WTC11 (cell line): Measurements from ENCODE around the gene LRTM2. TPM values are rescaled to one million over a fixed set of nuclear protein-coding genes. Genes with fewer than 3 reads are reported as not detected.

Source experiments
- ATAC-seq: fragments of 200-7000 bp; cut with Tn5 transposase; 2 replicates; pipeline ENCODE4 v1.10.0; 2021; ENCODE audit warnings: mild to moderate bottlenecking, moderate library complexity
- CTCF ChIA-PET: fragments of 300-600 bp; sonication (Branson Sonifier 250); formaldehyde crosslinking; loops from one replicate; lab custom pipeline; 2021; ENCODE audit warnings: antibody characterized with exemption; lab: Charles Lee
- POLR2A ChIA-PET: fragments of 350-600 bp; sonication (Branson Sonifier 250); formaldehyde crosslinking; loops from one replicate; lab custom pipeline; 2021; ENCODE audit warnings: antibody characterized with exemption; lab: Charles Lee
- DNase-seq: peaks from one replicate; pipeline ENCODE4 v3.0.0; 2021; ENCODE audit warnings: low spot score
- H3K27ac Mint-ChIP-seq: 2 replicates; pipeline ENCODE4 v1.8.0; 2021; ENCODE audit warnings: mixed read lengths
- H3K27me3 Mint-ChIP-seq: 2 replicates; pipeline ENCODE4 v1.8.0; 2021; ENCODE audit warnings: low read depth, mild to moderate bottlenecking, moderate library complexity, mixed read lengths
- H3K36me3 Mint-ChIP-seq: 2 replicates; pipeline ENCODE4 v1.8.0; 2021; ENCODE audit warnings: mixed read lengths
- H3K4me1 Mint-ChIP-seq: 2 replicates; pipeline ENCODE4 v1.8.0; 2022; ENCODE audit warnings: mixed read lengths
- H3K4me3 Mint-ChIP-seq: 2 replicates; pipeline ENCODE4 v1.8.0; 2021; ENCODE audit warnings: mild to moderate bottlenecking, moderate library complexity, mixed read lengths
- H3K9me3 Mint-ChIP-seq: 2 replicates; pipeline ENCODE4 v1.8.0; 2021; ENCODE audit warnings: mixed read lengths
- ATF6 ChIP-seq: sonication (generic); formaldehyde crosslinking; IDR thresholded peaks from 2 replicates; pipeline ENCODE4 v1.8.1; 2023; ENCODE audit warnings: mild to moderate bottlenecking, missing genetic modification reagents
- CDX4 ChIP-seq: fragments of 250-450 bp; sonication (Bioruptor Pico); IDR thresholded peaks from 2 replicates; pipeline ENCODE4 v1.9.0; 2021; ENCODE audit warnings: moderate library complexity, mild to moderate bottlenecking, inconsistent platforms, borderline replicate concordance
- EMX1 ChIP-seq: fragments of 250-450 bp; sonication (Bioruptor Pico); IDR thresholded peaks from 2 replicates; pipeline ENCODE4 v1.8.0; 2021; ENCODE audit warnings: mild to moderate bottlenecking
- ESRRA ChIP-seq: sonication (generic); formaldehyde crosslinking; IDR thresholded peaks from 2 replicates; pipeline ENCODE4 v1.8.1; 2022; ENCODE audit warnings: mild to moderate bottlenecking, missing genetic modification reagents, borderline replicate concordance
- FOXK1 ChIP-seq: sonication (generic); formaldehyde crosslinking; IDR thresholded peaks from 2 replicates; pipeline ENCODE4 v1.8.0; 2022; ENCODE audit warnings: mild to moderate bottlenecking, moderate library complexity, missing genetic modification reagents
- JUN ChIP-seq: sonication (generic); formaldehyde crosslinking; IDR thresholded peaks from 2 replicates; pipeline ENCODE4 v1.8.0; 2023; ENCODE audit warnings: mild to moderate bottlenecking, missing genetic modification reagents
- MYBL2 ChIP-seq: sonication (generic); formaldehyde crosslinking; IDR thresholded peaks from 2 replicates; pipeline ENCODE4 v1.8.1; 2023; ENCODE audit warnings: mild to moderate bottlenecking, moderate library complexity, missing genetic modification reagents
- NR1H2 ChIP-seq: sonication (generic); formaldehyde crosslinking; IDR thresholded peaks from 2 replicates; pipeline ENCODE4 v1.9.0; 2021; ENCODE audit warnings: mild to moderate bottlenecking, moderate library complexity, missing genetic modification reagents
- SMAD4 ChIP-seq: sonication (generic); formaldehyde crosslinking; IDR thresholded peaks from 2 replicates; pipeline ENCODE4 v1.8.0; 2022; ENCODE audit warnings: mild to moderate bottlenecking, missing genetic modification reagents
- SOX15 ChIP-seq: fragments of 250-450 bp; sonication (Bioruptor Pico); IDR thresholded peaks from 2 replicates; pipeline ENCODE4 v1.9.0; 2021; ENCODE audit warnings: mild to moderate bottlenecking
- SP1 ChIP-seq: sonication (generic); formaldehyde crosslinking; conservative IDR thresholded peaks from 2 replicates; pipeline ENCODE4 v1.8.1; 2022; ENCODE audit warnings: missing genetic modification reagents
- TCF7 ChIP-seq: sonication (generic); formaldehyde crosslinking; IDR thresholded peaks from 2 replicates; pipeline ENCODE4 v1.8.0; 2022; ENCODE audit warnings: mild to moderate bottlenecking, low read depth, missing genetic modification reagents, moderate library complexity
- ZNF232 ChIP-seq: sonication (generic); formaldehyde crosslinking; IDR thresholded peaks from 2 replicates; pipeline ENCODE4 v1.8.0; 2022; ENCODE audit warnings: mild to moderate bottlenecking, missing genetic modification reagents
- ZNF396 ChIP-seq: fragments of 250-450 bp; sonication (Bioruptor Pico); IDR thresholded peaks from 2 replicates; pipeline ENCODE4 v1.8.0; 2021; ENCODE audit warnings: mild to moderate bottlenecking, moderate library complexity, borderline replicate concordance
- ZNF512 ChIP-seq: sonication (generic); formaldehyde crosslinking; IDR thresholded peaks from 2 replicates; pipeline ENCODE4 v1.8.1; 2022; ENCODE audit warnings: missing genetic modification reagents, borderline replicate concordance
- total RNA-seq: library from RNA; stranded (reverse); gene quantifications from 3 replicates; pipeline ENCODE4 v1.2.3, GENCODE V29; 2021
- TF ChIP-seq, protein P1 (sequence below): fragments of 250-450 bp; sonication (Bioruptor Pico); IDR thresholded peaks from 2 replicates; pipeline ENCODE4 v1.9.0; 2021; ENCODE audit warnings: mild to moderate bottlenecking, borderline replicate concordance
- TF ChIP-seq, protein P2 (sequence below): fragments of 200-600 bp; IDR thresholded peaks from 2 replicates; pipeline ENCODE4 v1.8.0; 2022; ENCODE audit warnings: antibody characterized with exemption
- TF ChIP-seq, protein P3 (sequence below): sonication (generic); formaldehyde crosslinking; IDR thresholded peaks from 2 replicates; pipeline ENCODE4 v1.8.1; 2023; ENCODE audit warnings: mild to moderate bottlenecking, missing genetic modification reagents

Gene LRTM2
- total RNA-seq, 1 experiment from 2014 or later: 0.66 TPM

- DNase-seq: no peak
Measured at GRCh38 chr12:1853716-1854115, 33.4 kb downstream of the LRTM2 start.

GRCh38 chr12:1855241-1855640 is 34.9 kb downstream of the LRTM2 start:
- peaks cover 17% of the 10 kb centered on the region for H3K36me3 Mint-ChIP-seq
- peaks cover 5% of the 10 kb centered on the region for H3K27me3 Mint-ChIP-seq
- CTCF ChIA-PET: no interaction called here
- H3K4me3 Mint-ChIP-seq: no peak overlapping the region
- H3K27ac Mint-ChIP-seq: no peak overlapping the region
- H3K4me1 Mint-ChIP-seq: no peaks in the 10 kb centered on the region
- POLR2A ChIA-PET: no interaction called here
- ATAC-seq (no peak), DNase-seq (no peak)
- H3K9me3 Mint-ChIP-seq: peaks cover 38% of the 10 kb centered on the region
- TF ChIP-seq, protein P1, sequence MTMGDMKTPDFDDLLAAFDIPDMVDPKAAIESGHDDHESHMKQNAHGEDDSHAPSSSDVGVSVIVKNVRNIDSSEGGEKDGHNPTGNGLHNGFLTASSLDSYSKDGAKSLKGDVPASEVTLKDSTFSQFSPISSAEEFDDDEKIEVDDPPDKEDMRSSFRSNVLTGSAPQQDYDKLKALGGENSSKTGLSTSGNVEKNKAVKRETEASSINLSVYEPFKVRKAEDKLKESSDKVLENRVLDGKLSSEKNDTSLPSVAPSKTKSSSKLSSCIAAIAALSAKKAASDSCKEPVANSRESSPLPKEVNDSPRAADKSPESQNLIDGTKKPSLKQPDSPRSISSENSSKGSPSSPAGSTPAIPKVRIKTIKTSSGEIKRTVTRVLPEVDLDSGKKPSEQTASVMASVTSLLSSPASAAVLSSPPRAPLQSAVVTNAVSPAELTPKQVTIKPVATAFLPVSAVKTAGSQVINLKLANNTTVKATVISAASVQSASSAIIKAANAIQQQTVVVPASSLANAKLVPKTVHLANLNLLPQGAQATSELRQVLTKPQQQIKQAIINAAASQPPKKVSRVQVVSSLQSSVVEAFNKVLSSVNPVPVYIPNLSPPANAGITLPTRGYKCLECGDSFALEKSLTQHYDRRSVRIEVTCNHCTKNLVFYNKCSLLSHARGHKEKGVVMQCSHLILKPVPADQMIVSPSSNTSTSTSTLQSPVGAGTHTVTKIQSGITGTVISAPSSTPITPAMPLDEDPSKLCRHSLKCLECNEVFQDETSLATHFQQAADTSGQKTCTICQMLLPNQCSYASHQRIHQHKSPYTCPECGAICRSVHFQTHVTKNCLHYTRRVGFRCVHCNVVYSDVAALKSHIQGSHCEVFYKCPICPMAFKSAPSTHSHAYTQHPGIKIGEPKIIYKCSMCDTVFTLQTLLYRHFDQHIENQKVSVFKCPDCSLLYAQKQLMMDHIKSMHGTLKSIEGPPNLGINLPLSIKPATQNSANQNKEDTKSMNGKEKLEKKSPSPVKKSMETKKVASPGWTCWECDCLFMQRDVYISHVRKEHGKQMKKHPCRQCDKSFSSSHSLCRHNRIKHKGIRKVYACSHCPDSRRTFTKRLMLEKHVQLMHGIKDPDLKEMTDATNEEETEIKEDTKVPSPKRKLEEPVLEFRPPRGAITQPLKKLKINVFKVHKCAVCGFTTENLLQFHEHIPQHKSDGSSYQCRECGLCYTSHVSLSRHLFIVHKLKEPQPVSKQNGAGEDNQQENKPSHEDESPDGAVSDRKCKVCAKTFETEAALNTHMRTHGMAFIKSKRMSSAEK: no peak
- no peak for TF ChIP-seq NR1H2 (CRISPR knock-in tag)
- TF ChIP-seq CDX4: no peak
- TF ChIP-seq FOXK1: no peak
- TF ChIP-seq, protein P2, sequence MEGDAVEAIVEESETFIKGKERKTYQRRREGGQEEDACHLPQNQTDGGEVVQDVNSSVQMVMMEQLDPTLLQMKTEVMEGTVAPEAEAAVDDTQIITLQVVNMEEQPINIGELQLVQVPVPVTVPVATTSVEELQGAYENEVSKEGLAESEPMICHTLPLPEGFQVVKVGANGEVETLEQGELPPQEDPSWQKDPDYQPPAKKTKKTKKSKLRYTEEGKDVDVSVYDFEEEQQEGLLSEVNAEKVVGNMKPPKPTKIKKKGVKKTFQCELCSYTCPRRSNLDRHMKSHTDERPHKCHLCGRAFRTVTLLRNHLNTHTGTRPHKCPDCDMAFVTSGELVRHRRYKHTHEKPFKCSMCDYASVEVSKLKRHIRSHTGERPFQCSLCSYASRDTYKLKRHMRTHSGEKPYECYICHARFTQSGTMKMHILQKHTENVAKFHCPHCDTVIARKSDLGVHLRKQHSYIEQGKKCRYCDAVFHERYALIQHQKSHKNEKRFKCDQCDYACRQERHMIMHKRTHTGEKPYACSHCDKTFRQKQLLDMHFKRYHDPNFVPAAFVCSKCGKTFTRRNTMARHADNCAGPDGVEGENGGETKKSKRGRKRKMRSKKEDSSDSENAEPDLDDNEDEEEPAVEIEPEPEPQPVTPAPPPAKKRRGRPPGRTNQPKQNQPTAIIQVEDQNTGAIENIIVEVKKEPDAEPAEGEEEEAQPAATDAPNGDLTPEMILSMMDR: no peak
- no peak for TF ChIP-seq ZNF232
- TF ChIP-seq, protein P3, sequence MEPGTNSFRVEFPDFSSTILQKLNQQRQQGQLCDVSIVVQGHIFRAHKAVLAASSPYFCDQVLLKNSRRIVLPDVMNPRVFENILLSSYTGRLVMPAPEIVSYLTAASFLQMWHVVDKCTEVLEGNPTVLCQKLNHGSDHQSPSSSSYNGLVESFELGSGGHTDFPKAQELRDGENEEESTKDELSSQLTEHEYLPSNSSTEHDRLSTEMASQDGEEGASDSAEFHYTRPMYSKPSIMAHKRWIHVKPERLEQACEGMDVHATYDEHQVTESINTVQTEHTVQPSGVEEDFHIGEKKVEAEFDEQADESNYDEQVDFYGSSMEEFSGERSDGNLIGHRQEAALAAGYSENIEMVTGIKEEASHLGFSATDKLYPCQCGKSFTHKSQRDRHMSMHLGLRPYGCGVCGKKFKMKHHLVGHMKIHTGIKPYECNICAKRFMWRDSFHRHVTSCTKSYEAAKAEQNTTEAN: no peak
- no peak for TF ChIP-seq ZNF396
- no peak for TF ChIP-seq EMX1 (CRISPR knock-in tag)
- no peak for TF ChIP-seq ATF6 (CRISPR knock-in tag)

More at GRCh38 chr12:1853716-1854115, 33.4 kb downstream of the LRTM2 start:
- ChIA-PET POLR2A (no interaction called here), CTCF (no interaction called here)
- Mint-ChIP-seq H3K9me3 (peaks cover 38% of the 10 kb centered on the region), H3K36me3 (peaks cover 17% of the 10 kb centered on the region), H3K4me1 (peaks cover 6% of the 10 kb centered on the region), H3K27ac (no peak overlapping the region), H3K27me3 (peaks cover 5% of the 10 kb centered on the region), H3K4me3 (no peak overlapping the region)
- ATAC-seq: no peak
- TF ChIP-seq MYBL2 (no peak), SMAD4 (CRISPR knock-in tag) (no peak), SOX15 (no peak), ZNF512 (no peak), ESRRA (no peak), SP1 (CRISPR knock-in tag) (no peak), JUN (CRISPR knock-in tag) (no peak), TCF7 (CRISPR knock-in tag) (no peak)
- TF ChIP-seq, protein P3: no peak
- TF ChIP-seq, protein P2: no peak
